ENCODE data around the gene VPS16. TPM values are rescaled to one million over a fixed set of nuclear protein-coding genes. Genes with fewer than 3 reads are reported as not detected.

Gene VPS16
- polyA plus RNA-seq, 1 donor from 2014 or later, result 117 TPM

DNA sequence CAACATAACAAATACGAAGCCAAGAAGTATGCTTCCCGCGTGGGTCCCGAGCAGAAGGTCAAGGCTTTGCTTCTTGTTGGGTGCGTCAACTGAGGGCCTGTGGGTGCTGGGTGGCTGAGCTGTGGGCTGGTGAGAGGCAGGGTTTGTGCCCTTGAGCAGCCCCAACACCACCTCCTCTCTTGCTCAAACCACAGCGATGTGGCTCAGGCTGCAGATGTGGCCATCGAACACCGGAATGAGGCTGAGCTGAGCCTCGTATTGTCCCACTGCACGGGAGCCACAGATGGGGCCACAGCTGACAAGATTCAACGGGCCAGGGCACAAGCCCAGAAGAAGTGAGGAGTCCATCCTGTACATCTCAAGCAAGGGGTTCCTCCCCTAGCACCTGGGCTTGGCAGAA lies 25.7 kb downstream of the VPS16 start:
- Histone ChIP-seq H3K27ac (ENCODE audit: low read length) (no peak overlapping the region), H3K9me2 (ENCODE audit: insufficient read depth, low read length) (no peaks in the 10 kb centered on the region), H3K4me3 (ENCODE audit: low read length) (no peak overlapping the region), H3K9me3 (ENCODE audit: low read length) (no peaks in the 10 kb centered on the region), H3F3A (ENCODE audit: insufficient read depth, low read length, poor library complexity, severe bottlenecking) (no peaks in the 10 kb centered on the region), H3K27me3 (ENCODE audit: insufficient read depth, low read depth, low read length) (no peaks in the 10 kb centered on the region), H4K20me1 (ENCODE audit: insufficient read depth) (no peaks in the 10 kb centered on the region), H2AFZ (ENCODE audit: low read depth, low read length) (no peak overlapping the region), H3K4me2 (ENCODE audit: low read length) (no peak overlapping the region), H3K79me2 (replicated peaks; ENCODE audit: insufficient read depth, low read length) (no peaks in the 10 kb centered on the region), H3K36me3 (ENCODE audit: insufficient read depth, low read length) (no peaks in the 10 kb centered on the region), H3K9ac (ENCODE audit: low read length) (no peak overlapping the region)
- TF ChIP-seq RAD21 (conservative IDR thresholded peaks at IDR 0.05), result no peak
- no peak for TF ChIP-seq TAF1 (IDR thresholded peaks at IDR 0.05; ENCODE audit: low read depth)
- TF ChIP-seq EP300 (conservative IDR thresholded peaks at IDR 0.05; ENCODE audit: poor library complexity, severe bottlenecking), result no peak

DNA sequence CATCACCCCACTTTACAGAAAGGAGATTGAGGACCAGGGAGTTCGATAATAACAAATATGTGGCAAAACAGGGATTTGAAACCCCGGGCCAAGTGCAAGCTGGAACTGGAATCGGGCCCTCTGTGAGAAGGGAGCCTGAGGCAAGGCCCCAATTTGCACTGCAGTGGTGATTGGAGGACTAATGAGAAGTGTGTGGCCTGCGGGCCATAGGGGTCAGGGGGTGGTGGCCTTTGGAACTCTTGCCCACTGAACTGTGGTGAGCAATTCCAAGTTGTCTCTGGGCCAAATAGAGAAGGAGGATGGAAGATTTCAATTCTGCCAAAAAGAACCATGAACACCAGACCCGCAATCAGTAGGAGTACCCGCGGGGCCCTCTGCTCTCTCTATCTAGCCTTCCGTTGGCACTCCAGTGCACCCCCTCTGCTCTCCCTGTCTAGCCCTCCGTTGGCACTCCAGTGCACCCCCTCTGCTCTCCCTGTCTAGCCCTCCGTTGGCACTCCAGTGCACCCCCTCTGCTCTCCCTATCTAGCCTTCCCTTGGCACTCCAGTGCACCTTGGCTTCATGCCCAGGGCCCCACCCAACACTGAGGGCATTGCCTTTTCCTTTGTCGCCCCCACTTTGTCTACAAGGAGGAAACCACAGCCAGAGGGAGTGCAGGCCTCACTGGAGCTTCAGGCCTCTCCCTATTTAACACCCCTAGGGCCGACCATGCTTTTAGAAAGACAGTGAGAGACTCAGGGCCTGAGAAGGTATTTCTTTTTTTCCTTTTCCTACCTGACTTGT lies 26.7 kb downstream of the VPS16 start:
- TF ChIP-seq RAD21 (conservative IDR thresholded peaks at IDR 0.05) (no peak), POLR2AphosphoS5 (IDR thresholded peaks at IDR 0.05) (no peak), REST (IDR thresholded peaks at IDR 0.05; ENCODE audit: borderline replicate concordance) (no peak), EZH2 (IDR thresholded peaks at IDR 0.05; ENCODE audit: borderline replicate concordance, insufficient read depth, low read length, poor library complexity, severe bottlenecking) (no peak), MXI1 (conservative IDR thresholded peaks at IDR 0.05; ENCODE audit: poor library complexity, severe bottlenecking) (no peak), EP300 (conservative IDR thresholded peaks at IDR 0.05; ENCODE audit: poor library complexity, severe bottlenecking) (no peak), TAF1 (IDR thresholded peaks at IDR 0.05; ENCODE audit: low read depth) (no peak), SMC3 (conservative IDR thresholded peaks at IDR 0.05; ENCODE audit: poor library complexity) (no peak)
- TF ChIP-seq, protein P1, sequence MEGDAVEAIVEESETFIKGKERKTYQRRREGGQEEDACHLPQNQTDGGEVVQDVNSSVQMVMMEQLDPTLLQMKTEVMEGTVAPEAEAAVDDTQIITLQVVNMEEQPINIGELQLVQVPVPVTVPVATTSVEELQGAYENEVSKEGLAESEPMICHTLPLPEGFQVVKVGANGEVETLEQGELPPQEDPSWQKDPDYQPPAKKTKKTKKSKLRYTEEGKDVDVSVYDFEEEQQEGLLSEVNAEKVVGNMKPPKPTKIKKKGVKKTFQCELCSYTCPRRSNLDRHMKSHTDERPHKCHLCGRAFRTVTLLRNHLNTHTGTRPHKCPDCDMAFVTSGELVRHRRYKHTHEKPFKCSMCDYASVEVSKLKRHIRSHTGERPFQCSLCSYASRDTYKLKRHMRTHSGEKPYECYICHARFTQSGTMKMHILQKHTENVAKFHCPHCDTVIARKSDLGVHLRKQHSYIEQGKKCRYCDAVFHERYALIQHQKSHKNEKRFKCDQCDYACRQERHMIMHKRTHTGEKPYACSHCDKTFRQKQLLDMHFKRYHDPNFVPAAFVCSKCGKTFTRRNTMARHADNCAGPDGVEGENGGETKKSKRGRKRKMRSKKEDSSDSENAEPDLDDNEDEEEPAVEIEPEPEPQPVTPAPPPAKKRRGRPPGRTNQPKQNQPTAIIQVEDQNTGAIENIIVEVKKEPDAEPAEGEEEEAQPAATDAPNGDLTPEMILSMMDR (IDR thresholded peaks at IDR 0.05; ENCODE audit: poor library complexity, severe bottlenecking), result no peak
- H3K4me3 ChIP-seq (ENCODE audit: low read length), result no peak overlapping the region
- no peaks in the 10 kb centered on the region for H3K9me3 ChIP-seq (ENCODE audit: low read length)
- H4K20me1 ChIP-seq (ENCODE audit: insufficient read depth), result no peaks in the 10 kb centered on the region
- H3K9me2 ChIP-seq (ENCODE audit: insufficient read depth, low read length), result no peaks in the 10 kb centered on the region
- H3F3A ChIP-seq (ENCODE audit: insufficient read depth, low read length, poor library complexity, severe bottlenecking), result no peaks in the 10 kb centered on the region
- H2AFZ ChIP-seq (ENCODE audit: low read depth, low read length), result no peak overlapping the region
- H3K27ac ChIP-seq (ENCODE audit: low read length), result no peak overlapping the region
- no peaks in the 10 kb centered on the region for H3K36me3 ChIP-seq (ENCODE audit: insufficient read depth, low read length)
- no peaks in the 10 kb centered on the region for H3K27me3 ChIP-seq (ENCODE audit: insufficient read depth, low read depth, low read length)
- no peaks in the 10 kb centered on the region for H3K79me2 ChIP-seq (replicated peaks; ENCODE audit: insufficient read depth, low read length)
- H3K9ac ChIP-seq (ENCODE audit: low read length), result no peak overlapping the region
- no peak overlapping the region for H3K4me2 ChIP-seq (ENCODE audit: low read length)

Data from neural cell (in vitro differentiated cells).